ENCODE data around the gene POP4.

DNA sequence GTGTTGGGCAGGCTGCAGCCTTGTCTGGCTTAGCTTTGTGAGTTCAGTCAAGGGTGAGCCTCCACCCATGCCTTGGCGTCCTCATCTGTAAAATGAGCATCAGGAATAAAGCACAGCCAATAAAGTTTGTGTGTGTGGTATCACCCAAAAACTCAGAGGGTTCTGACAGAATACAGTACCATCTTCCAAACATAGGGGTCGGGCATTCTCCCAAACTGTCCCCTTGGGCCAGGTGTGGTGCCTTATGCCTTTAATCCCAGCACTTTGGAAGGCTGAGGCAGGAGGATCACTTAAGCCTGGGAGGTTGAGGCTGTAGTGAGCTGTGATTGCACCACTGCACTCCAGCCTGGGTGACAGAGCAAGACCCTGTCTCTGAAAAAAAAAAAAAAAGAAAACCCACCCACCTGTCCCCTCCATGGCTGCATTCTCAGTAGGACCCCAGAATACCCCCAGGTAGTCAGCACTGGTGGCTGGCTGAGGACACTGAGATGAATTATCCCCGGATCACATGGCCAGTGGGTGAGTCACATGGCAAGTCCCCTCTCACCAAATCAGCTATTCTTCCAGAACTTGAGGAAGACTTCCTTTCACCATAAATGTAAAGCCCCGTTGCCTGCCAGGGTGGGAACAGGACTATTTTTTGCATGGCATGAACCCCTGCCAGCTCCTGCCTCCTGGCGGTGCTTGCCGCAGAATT lies 18.6 kb downstream of the POP4 start:
- TF ChIP-seq RCOR1 (conservative IDR thresholded peaks at IDR 0.05; ENCODE audit: low read depth, low read length) = no peak
- no peak for TF ChIP-seq POLR2A (IDR thresholded peaks at IDR 0.05; ENCODE audit: low read depth, low read length)
- TF ChIP-seq EP300 (IDR thresholded peaks at IDR 0.05; ENCODE audit: borderline replicate concordance in 1 of 2, control insufficient read depth in 1 of 2, low read depth in 2 of 2, low read length in 2 of 2) = no peak
- TF ChIP-seq, protein P1, sequence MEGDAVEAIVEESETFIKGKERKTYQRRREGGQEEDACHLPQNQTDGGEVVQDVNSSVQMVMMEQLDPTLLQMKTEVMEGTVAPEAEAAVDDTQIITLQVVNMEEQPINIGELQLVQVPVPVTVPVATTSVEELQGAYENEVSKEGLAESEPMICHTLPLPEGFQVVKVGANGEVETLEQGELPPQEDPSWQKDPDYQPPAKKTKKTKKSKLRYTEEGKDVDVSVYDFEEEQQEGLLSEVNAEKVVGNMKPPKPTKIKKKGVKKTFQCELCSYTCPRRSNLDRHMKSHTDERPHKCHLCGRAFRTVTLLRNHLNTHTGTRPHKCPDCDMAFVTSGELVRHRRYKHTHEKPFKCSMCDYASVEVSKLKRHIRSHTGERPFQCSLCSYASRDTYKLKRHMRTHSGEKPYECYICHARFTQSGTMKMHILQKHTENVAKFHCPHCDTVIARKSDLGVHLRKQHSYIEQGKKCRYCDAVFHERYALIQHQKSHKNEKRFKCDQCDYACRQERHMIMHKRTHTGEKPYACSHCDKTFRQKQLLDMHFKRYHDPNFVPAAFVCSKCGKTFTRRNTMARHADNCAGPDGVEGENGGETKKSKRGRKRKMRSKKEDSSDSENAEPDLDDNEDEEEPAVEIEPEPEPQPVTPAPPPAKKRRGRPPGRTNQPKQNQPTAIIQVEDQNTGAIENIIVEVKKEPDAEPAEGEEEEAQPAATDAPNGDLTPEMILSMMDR (IDR thresholded peaks at IDR 0.05 in 2 of 3, conservative IDR thresholded peaks at IDR 0.05 in 1 of 3; ENCODE audit: control insufficient read depth in 2 of 3, extremely low read depth in 1 of 3, insufficient read depth in 1 of 3, low read depth in 3 of 3, low read length in 3 of 3) = no peak
- no peak for TF ChIP-seq POLR2AphosphoS5 (IDR thresholded peaks at IDR 0.05; ENCODE audit: low read length)
- TF ChIP-seq, protein P2, sequence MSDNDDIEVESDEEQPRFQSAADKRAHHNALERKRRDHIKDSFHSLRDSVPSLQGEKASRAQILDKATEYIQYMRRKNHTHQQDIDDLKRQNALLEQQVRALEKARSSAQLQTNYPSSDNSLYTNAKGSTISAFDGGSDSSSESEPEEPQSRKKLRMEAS (IDR thresholded peaks at IDR 0.05; ENCODE audit: low read depth, low read length) = no peak
- TF ChIP-seq, protein P3, sequence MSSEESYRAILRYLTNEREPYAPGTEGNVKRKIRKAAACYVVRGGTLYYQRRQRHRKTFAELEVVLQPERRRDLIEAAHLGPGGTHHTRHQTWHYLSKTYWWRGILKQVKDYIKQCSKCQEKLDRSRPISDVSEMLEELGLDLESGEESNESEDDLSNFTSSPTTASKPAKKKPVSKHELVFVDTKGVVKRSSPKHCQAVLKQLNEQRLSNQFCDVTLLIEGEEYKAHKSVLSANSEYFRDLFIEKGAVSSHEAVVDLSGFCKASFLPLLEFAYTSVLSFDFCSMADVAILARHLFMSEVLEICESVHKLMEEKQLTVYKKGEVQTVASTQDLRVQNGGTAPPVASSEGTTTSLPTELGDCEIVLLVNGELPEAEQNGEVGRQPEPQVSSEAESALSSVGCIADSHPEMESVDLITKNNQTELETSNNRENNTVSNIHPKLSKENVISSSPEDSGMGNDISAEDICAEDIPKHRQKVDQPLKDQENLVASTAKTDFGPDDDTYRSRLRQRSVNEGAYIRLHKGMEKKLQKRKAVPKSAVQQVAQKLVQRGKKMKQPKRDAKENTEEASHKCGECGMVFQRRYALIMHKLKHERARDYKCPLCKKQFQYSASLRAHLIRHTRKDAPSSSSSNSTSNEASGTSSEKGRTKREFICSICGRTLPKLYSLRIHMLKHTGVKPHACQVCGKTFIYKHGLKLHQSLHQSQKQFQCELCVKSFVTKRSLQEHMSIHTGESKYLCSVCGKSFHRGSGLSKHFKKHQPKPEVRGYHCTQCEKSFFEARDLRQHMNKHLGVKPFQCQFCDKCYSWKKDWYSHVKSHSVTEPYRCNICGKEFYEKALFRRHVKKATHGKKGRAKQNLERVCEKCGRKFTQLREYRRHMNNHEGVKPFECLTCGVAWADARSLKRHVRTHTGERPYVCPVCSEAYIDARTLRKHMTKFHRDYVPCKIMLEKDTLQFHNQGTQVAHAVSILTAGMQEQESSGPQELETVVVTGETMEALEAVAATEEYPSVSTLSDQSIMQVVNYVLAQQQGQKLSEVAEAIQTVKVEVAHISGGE (CRISPR knock-in tag; IDR thresholded peaks at IDR 0.05) = no peak
- no peak for TF ChIP-seq TCF7 (IDR thresholded peaks at IDR 0.05; ENCODE audit: borderline replicate concordance)
